Fibroblast of lung (primary cell): ENCODE data around the gene PEX14. TPM values are rescaled to one million over a fixed set of nuclear protein-coding genes. Genes with fewer than 3 reads are reported as not detected.

Source experiments
- DNase-seq, 2 donors: peaks; one replicate each; pipeline versions ENCODE4 v3.0.0 to v3.0.0-alpha.2; 2010; ENCODE audit warnings: low read depth in 2 of 2
- H2AFZ ChIP-seq: 2 replicates; pipeline ENCODE4 v1.5.1; 2012; ENCODE audit warnings: low read length, control low read depth, inconsistent platforms
- H3K27ac ChIP-seq: 2 replicates; pipeline ENCODE4 v1.5.1; 2011; ENCODE audit warnings: low read length, control low read depth; ENCODE audit not compliant: insufficient read depth
- H3K27me3 ChIP-seq: 2 replicates; pipeline ENCODE4 v1.5.1; 2011; ENCODE audit warnings: mild to moderate bottlenecking, low read length; ENCODE audit not compliant: control insufficient read depth, insufficient read depth
- H3K36me3 ChIP-seq: 2 replicates; pipeline ENCODE4 v1.5.1; 2011; ENCODE audit warnings: low read length; ENCODE audit not compliant: control insufficient read depth, insufficient read depth
- H3K4me1 ChIP-seq: 2 replicates; pipeline ENCODE4 v1.5.1; 2011; ENCODE audit warnings: low read length; ENCODE audit not compliant: control insufficient read depth, insufficient read depth; ENCODE audit errors: extremely low read depth
- H3K4me2 ChIP-seq: 2 replicates; pipeline ENCODE4 v1.5.1; 2011; ENCODE audit warnings: low read length, control low read depth; ENCODE audit not compliant: insufficient read depth; ENCODE audit errors: extremely low read depth
- H3K4me3 ChIP-seq, 4 experiments: fragments of 200-600 bp in 1 of 4; sonication (generic) in 1 of 4; replicated peaks in 1 of 4; 2 replicates each; pipeline ENCODE4 v1.5.1; 2011 to 2016; ENCODE audit warnings: low read length in 4 of 4, low read depth in 3 of 4, mild to moderate bottlenecking in 3 of 4, control low read depth in 2 of 4, inconsistent platforms in 1 of 4, mixed read lengths in 1 of 4; ENCODE audit not compliant: insufficient read depth in 1 of 4; ENCODE audit errors: control extremely low read depth in 1 of 4
- H3K79me2 ChIP-seq: 2 replicates; pipeline ENCODE4 v1.5.1; 2012; ENCODE audit warnings: mild to moderate bottlenecking, low read length, inconsistent platforms; ENCODE audit not compliant: control insufficient read depth, insufficient read depth
- H3K9ac ChIP-seq: 2 replicates; pipeline ENCODE4 v1.5.1; 2011; ENCODE audit warnings: mild to moderate bottlenecking, low read length, control low read depth; ENCODE audit not compliant: insufficient read depth
- H3K9me3 ChIP-seq: 2 replicates; pipeline ENCODE4 v1.5.1; 2012; ENCODE audit warnings: low read depth, low read length; ENCODE audit not compliant: control insufficient read depth, insufficient read depth
- H4K20me1 ChIP-seq: 2 replicates; pipeline ENCODE4 v1.5.1; 2011; ENCODE audit warnings: low read length; ENCODE audit not compliant: control insufficient read depth, insufficient read depth; ENCODE audit errors: extremely low read depth
- CTCF ChIP-seq, 2 donors: IDR thresholded peaks in 1 of 2; conservative IDR thresholded peaks in 1 of 2; 1 replicate in 1 of 2; 2 replicates in 1 of 2; pipeline ENCODE4 v1.5.1; 2011 to 2012; ENCODE audit warnings: low read length in 2 of 2, control low read depth in 1 of 2, inconsistent platforms in 1 of 2, low read depth in 1 of 2, mild to moderate bottlenecking in 1 of 2
- EZH2 ChIP-seq: IDR thresholded peaks from 2 replicates; pipeline ENCODE4 v1.5.1; 2012; ENCODE audit warnings: low read length, control low read depth, mild to moderate bottlenecking; ENCODE audit errors: missing control alignments
- polyA plus RNA-seq, 2 donors: library from polyadenylated mRNA; depleted of rRNA in 1 of 2; stranded (reverse) in 1 of 2; unstranded in 1 of 2; fragments of >200 nt; gene quantifications; 2 replicates each; pipeline ENCODE4 v1.2.1, GENCODE V29; 2011 to 2012; ENCODE audit warnings: missing spikeins in 1 of 2
- total RNA-seq: library from RNA; depleted of rRNA; stranded (reverse); fragments of >200 nt; gene quantifications from 2 replicates; pipeline ENCODE4 v1.2.1, GENCODE V29; 2014

The PEX14 gene
- total and polyA plus RNA-seq, 2 donors (not counting 1 experiment from before 2014, with no cell fraction given): 10.3 to 11.4 TPM

GRCh38 chr1:10671090-10671489 is 196.3 kb downstream of the PEX14 start:
- no peak for TF ChIP-seq CTCF (conservative IDR thresholded peaks at IDR 0.05 in 1 of 2, IDR thresholded peaks at IDR 0.05 in 1 of 2; ENCODE audit: low read depth in 1 of 2, low read length in 2 of 2)
- no peak for TF ChIP-seq EZH2
- Histone ChIP-seq H3K27ac (no peak overlapping the region), H3K4me3 (no peak overlapping the region)

GRCh38 chr1:10671622-10672342 is 197.0 kb downstream of the PEX14 start:
- no peak for DNase-seq
- TF ChIP-seq CTCF (conservative IDR thresholded peaks at IDR 0.05 in 1 of 2, IDR thresholded peaks at IDR 0.05 in 1 of 2; ENCODE audit: low read depth in 1 of 2, low read length in 2 of 2) (no peak), EZH2 (no peak)

More at GRCh38 chr1:10671090-10671489, 196.3 kb downstream of the PEX14 start:
- no peaks in the 10 kb centered on the region for H3K79me2 ChIP-seq
- H3K27me3 ChIP-seq: no peaks in the 10 kb centered on the region
- no peaks in the 10 kb centered on the region for H3K9me3 ChIP-seq
- no peaks in the 10 kb centered on the region for H4K20me1 ChIP-seq
- H3K9ac ChIP-seq: no peak overlapping the region
- no peak overlapping the region for H3K4me2 ChIP-seq
- no peak overlapping the region for H2AFZ ChIP-seq
- H3K36me3 ChIP-seq: no peaks in the 10 kb centered on the region
- DNase-seq: no peak
- no peaks in the 10 kb centered on the region for H3K4me1 ChIP-seq

GRCh38 chr1:10672343-10673050 is 197.7 kb downstream of the PEX14 start:
- Histone ChIP-seq H2AFZ (no peak overlapping the region), H4K20me1 (no peaks in the 10 kb centered on the region), H3K4me1 (no peaks in the 10 kb centered on the region), H3K36me3 (no peaks in the 10 kb centered on the region), H3K9me3 (no peaks in the 10 kb centered on the region), H3K27me3 (no peaks in the 10 kb centered on the region), H3K27ac (no peak overlapping the region), H3K9ac (no peak overlapping the region), H3K79me2 (no peaks in the 10 kb centered on the region), H3K4me3 (no peak overlapping the region), H3K4me2 (no peak overlapping the region)
- no peak for TF ChIP-seq CTCF (conservative IDR thresholded peaks at IDR 0.05 in 1 of 2, IDR thresholded peaks at IDR 0.05 in 1 of 2; ENCODE audit: low read depth in 1 of 2, low read length in 2 of 2)
- no peak for TF ChIP-seq EZH2
- DNase-seq: no peak

More at GRCh38 chr1:10671622-10672342, 197.0 kb downstream of the PEX14 start:
- Histone ChIP-seq H3K79me2 (no peaks in the 10 kb centered on the region), H3K27me3 (no peaks in the 10 kb centered on the region), H3K4me2 (no peak overlapping the region), H4K20me1 (no peaks in the 10 kb centered on the region), H3K27ac (no peak overlapping the region), H3K4me3 (no peak overlapping the region), H2AFZ (no peak overlapping the region), H3K9me3 (no peaks in the 10 kb centered on the region), H3K36me3 (no peaks in the 10 kb centered on the region), H3K4me1 (no peaks in the 10 kb centered on the region), H3K9ac (no peak overlapping the region)
